PC-3 (cell line): ENCODE results near the gene ANKHD1.

ENCODE experiments used
- EZH2phosphoT487 ChIP-seq: fragments of 300-600 bp; sonication (generic); IDR thresholded peaks from 2 replicates; pipeline ENCODE4 v1.6.1; 2018; ENCODE audit warnings: mild to moderate bottlenecking, antibody characterized with exemption, low read length, borderline replicate concordance
- TF ChIP-seq, protein P1 (sequence below): fragments of 300-600 bp; sonication (generic); conservative IDR thresholded peaks from 2 replicates; pipeline ENCODE4 v1.5.1; 2017; ENCODE audit warnings: antibody characterized with exemption, low read depth, mild to moderate bottlenecking, low read length

DNA sequence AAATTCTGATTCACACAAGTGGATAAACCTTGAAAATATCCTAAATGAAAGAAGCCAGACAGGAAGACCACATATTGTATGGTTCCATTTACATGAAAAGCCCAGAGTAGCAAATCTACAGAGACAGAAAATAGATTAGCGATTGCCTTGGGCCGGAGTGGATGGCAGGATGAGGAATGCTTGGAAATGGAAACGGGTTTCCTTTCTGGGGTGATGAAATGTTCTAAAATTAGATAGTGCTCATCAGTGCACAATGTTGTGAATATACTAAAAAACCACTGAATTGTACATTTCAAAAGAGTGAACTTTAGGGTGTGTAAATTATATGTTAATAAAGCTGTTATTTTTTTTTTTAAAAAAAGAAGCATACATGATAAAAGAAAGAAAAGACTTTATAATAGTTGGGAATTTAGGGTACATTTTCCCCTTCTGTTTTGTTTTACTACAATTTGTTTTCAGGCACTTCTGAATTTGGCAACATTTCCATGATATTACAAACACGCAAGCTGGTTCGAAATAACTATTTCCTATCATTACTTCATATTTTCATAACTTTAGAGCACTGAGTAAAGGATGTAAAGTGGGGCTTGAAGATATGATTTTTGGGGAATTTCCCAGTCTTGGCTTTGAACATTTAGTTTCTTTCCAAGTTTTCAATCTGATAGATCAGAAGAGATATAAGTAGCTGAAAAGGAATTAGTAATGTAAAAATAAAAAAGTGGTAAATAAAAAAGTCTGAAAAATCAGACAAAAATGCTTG, 186.9 kb downstream of the ANKHD1 start:
- TF ChIP-seq, protein P1, sequence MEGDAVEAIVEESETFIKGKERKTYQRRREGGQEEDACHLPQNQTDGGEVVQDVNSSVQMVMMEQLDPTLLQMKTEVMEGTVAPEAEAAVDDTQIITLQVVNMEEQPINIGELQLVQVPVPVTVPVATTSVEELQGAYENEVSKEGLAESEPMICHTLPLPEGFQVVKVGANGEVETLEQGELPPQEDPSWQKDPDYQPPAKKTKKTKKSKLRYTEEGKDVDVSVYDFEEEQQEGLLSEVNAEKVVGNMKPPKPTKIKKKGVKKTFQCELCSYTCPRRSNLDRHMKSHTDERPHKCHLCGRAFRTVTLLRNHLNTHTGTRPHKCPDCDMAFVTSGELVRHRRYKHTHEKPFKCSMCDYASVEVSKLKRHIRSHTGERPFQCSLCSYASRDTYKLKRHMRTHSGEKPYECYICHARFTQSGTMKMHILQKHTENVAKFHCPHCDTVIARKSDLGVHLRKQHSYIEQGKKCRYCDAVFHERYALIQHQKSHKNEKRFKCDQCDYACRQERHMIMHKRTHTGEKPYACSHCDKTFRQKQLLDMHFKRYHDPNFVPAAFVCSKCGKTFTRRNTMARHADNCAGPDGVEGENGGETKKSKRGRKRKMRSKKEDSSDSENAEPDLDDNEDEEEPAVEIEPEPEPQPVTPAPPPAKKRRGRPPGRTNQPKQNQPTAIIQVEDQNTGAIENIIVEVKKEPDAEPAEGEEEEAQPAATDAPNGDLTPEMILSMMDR: no peak
- no peak for TF ChIP-seq EZH2phosphoT487
